Measurements from ENCODE around the gene IL9. TPM values are rescaled to one million over a fixed set of nuclear protein-coding genes. Genes with fewer than 3 reads are reported as not detected.

The IL9 gene
- total RNA-seq, 1 experiment from 2014 or later: not detected

- Histone ChIP-seq H3K9me3 (ENCODE audit: insufficient read depth, low read depth) (no peaks in the 10 kb centered on the region), H3K27me3 (ENCODE audit: insufficient read depth, low read depth) (peaks cover 20% of the 10 kb centered on the region), H3K4me2 (no peak overlapping the region), H3K4me1 (replicated peaks; ENCODE audit: insufficient read depth) (peaks cover 19% of the 10 kb centered on the region), H4K20me1 (ENCODE audit: insufficient read depth) (no peaks in the 10 kb centered on the region), H2AFZ (no peak overlapping the region), H3K36me3 (ENCODE audit: low read depth) (no peaks in the 10 kb centered on the region), H3F3A (ENCODE audit: insufficient read depth, low read depth) (no peaks in the 10 kb centered on the region), H3K9me2 (ENCODE audit: insufficient read depth) (no peaks in the 10 kb centered on the region), H3K4me3 (no peak overlapping the region), H3K79me2 (ENCODE audit: low read depth) (no peaks in the 10 kb centered on the region), H3K27ac (no peak overlapping the region)
- DNase-seq: no peak
- intact Hi-C loops (cut with micrococcal nuclease; ENCODE audit: unreplicated experiment): no loop called here
- ChIA-PET POLR2A (ENCODE audit: unreplicated experiment) (no interaction called here), CTCF (no interaction called here)
- no peak for TF ChIP-seq CTCF (conservative IDR thresholded peaks at IDR 0.05)
- no TSS peak for BruUV-seq (replicated peaks)
Measured at GRCh38 chr5:135885031-135885430, 10.6 kb downstream of the IL9 start.

DNA sequence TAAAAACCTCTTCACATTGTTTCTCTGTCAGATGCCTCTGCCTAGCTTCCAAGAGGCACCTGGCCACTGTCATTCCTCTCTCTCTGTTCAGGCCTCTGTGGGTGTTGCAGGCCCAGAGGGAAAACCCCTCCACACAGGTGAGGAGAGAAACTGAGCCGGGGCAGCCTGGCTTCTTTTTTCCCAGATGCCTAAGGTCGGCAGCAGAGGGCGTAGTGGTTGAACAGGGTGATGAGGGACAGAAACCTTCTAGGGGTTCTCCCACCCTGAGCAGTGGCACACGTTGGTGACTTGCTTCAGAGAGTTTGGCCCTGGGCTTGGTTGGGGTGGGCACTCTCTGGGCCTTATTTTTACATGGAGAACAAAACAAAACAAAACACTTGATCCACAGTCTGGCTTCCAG, 12.2 kb downstream of the IL9 start:
- no peak for DNase-seq
- Histone ChIP-seq H4K20me1 (ENCODE audit: insufficient read depth) (no peaks in the 10 kb centered on the region), H3F3A (ENCODE audit: insufficient read depth, low read depth) (no peaks in the 10 kb centered on the region), H3K36me3 (ENCODE audit: low read depth) (no peaks in the 10 kb centered on the region), H3K79me2 (ENCODE audit: low read depth) (no peaks in the 10 kb centered on the region), H3K4me2 (no peak overlapping the region), H3K9me2 (ENCODE audit: insufficient read depth) (no peaks in the 10 kb centered on the region), H3K27ac (no peak overlapping the region), H3K4me1 (replicated peaks; ENCODE audit: insufficient read depth) (peaks cover 19% of the 10 kb centered on the region), H2AFZ (no peak overlapping the region), H3K27me3 (ENCODE audit: insufficient read depth, low read depth) (peaks cover 20% of the 10 kb centered on the region), H3K4me3 (no peak overlapping the region), H3K9me3 (ENCODE audit: insufficient read depth, low read depth) (no peaks in the 10 kb centered on the region)
- intact Hi-C loops (cut with micrococcal nuclease; ENCODE audit: unreplicated experiment): no loop called here
- TF ChIP-seq EZH2 (IDR thresholded peaks at IDR 0.05; ENCODE audit: low read depth) (no peak), CTCF (conservative IDR thresholded peaks at IDR 0.05) (no peak)
- ChIA-PET CTCF (interaction anchor here (0.7 kb wide), 1 partner anchor 306 kb away, joined by 3 read pairs; no protein-coding TSS in a partner anchor), POLR2A (ENCODE audit: unreplicated experiment) (no interaction called here)
- no TSS peak for BruUV-seq (replicated peaks)

DNA sequence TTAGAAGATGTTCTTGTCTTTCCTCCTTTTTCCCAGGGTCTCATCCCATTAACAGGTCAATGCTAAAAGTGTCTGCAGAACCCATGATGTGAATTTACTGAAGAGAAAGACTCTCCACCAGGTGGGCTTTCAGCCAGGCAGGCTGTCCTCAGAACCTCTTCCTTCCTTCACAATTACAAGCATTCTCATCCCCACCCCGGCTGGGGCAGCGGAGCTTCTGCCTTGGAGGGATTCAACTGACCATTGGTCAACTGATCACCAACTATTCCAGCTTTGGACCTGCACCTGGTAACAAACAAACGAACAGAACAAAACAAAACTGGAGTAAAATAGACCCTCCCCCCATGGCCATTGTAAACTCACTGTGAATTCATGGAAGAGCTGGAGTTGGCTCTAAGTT, 12.6 kb downstream of the IL9 start:
- H3K36me3 ChIP-seq (ENCODE audit: low read depth): no peaks in the 10 kb centered on the region
- H3K9me2 ChIP-seq (ENCODE audit: insufficient read depth): no peaks in the 10 kb centered on the region
- no peak overlapping the region for H3K4me3 ChIP-seq
- ChIA-PET CTCF (interaction anchor here (0.7 kb wide), 1 partner anchor 306 kb away, joined by 3 read pairs; no protein-coding TSS in a partner anchor), POLR2A (ENCODE audit: unreplicated experiment) (no interaction called here)
- no TSS peak for BruUV-seq (replicated peaks)
- no peak overlapping the region for H3K4me2 ChIP-seq
- H3K4me1 ChIP-seq (replicated peaks; ENCODE audit: insufficient read depth): peaks cover 19% of the 10 kb centered on the region
- intact Hi-C loops (cut with micrococcal nuclease; ENCODE audit: unreplicated experiment): no loop called here
- H2AFZ ChIP-seq: no peak overlapping the region
- H3F3A ChIP-seq (ENCODE audit: insufficient read depth, low read depth): no peaks in the 10 kb centered on the region
- H3K27me3 ChIP-seq (ENCODE audit: insufficient read depth, low read depth): peaks cover 20% of the 10 kb centered on the region
- TF ChIP-seq CTCF (conservative IDR thresholded peaks at IDR 0.05): no peak
- TF ChIP-seq EZH2 (IDR thresholded peaks at IDR 0.05; ENCODE audit: low read depth): no peak
- no peak for DNase-seq
- no peaks in the 10 kb centered on the region for H4K20me1 ChIP-seq (ENCODE audit: insufficient read depth)
- H3K79me2 ChIP-seq (ENCODE audit: low read depth): no peaks in the 10 kb centered on the region
- H3K27ac ChIP-seq: no peak overlapping the region
- no peaks in the 10 kb centered on the region for H3K9me3 ChIP-seq (ENCODE audit: insufficient read depth, low read depth)
